HepG2 (cell line): ENCODE data around the gene XRCC5. TPM values are rescaled to one million over a fixed set of nuclear protein-coding genes. Genes with fewer than 3 reads are reported as not detected.
A peak's percentile ranks its signal among the peaks of the same experiment; 100 is the strongest.

Experiments used
- AGO1 ChIP-seq: fragments of 200-400 bp; formaldehyde crosslinking; IDR thresholded peaks from 2 replicates; pipeline ENCODE4 v1.6.1; 2017; ENCODE audit warnings: mild to moderate bottlenecking, low read depth, low read length, moderate library complexity; ENCODE audit not compliant: poor library complexity, severe bottlenecking
- CBFB ChIP-seq: sonication (generic); formaldehyde crosslinking; IDR thresholded peaks from 2 replicates; pipeline ENCODE4 v1.4.0; 2020; ENCODE audit warnings: missing genetic modification reagents
- DPF2 ChIP-seq: sonication (generic); formaldehyde crosslinking; IDR thresholded peaks from 2 replicates; pipeline ENCODE4 v1.4.0; 2020; ENCODE audit warnings: mild to moderate bottlenecking, low read depth, missing genetic modification reagents, borderline replicate concordance
- GTF2F1 ChIP-seq: fragments of 150-350 bp; IDR thresholded peaks from 2 replicates; pipeline ENCODE4 v1.6.1; 2014; ENCODE audit warnings: low read length
- MXI1 ChIP-seq: IDR thresholded peaks from 3 replicates; pipeline ENCODE4 v1.6.1; 2012; ENCODE audit warnings: low read depth, low read length, inconsistent platforms, borderline replicate concordance
- NONO ChIP-seq, 2 experiments: fragments of 450-650 bp in 1 of 2; sonication (generic) in 1 of 2; formaldehyde crosslinking in 1 of 2; IDR thresholded peaks in 1 of 2; conservative IDR thresholded peaks in 1 of 2; 2 replicates each; pipeline versions ENCODE4 v1.6.1 to v1.8.0; 2017 to 2022; ENCODE audit warnings: mild to moderate bottlenecking in 1 of 2, missing genetic modification reagents in 1 of 2, moderate library complexity in 1 of 2
- NR0B2 ChIP-seq: sonication (generic); formaldehyde crosslinking; IDR thresholded peaks from 2 replicates; pipeline ENCODE4 v1.4.0; 2020; ENCODE audit warnings: mild to moderate bottlenecking, missing genetic modification reagents
- POLR2AphosphoS5 ChIP-seq: IDR thresholded peaks from 2 replicates; pipeline ENCODE4 v1.6.1; 2012; ENCODE audit warnings: low read depth, low read length
- ZC3H13 ChIP-seq: sonication (generic); formaldehyde crosslinking; IDR thresholded peaks from 2 replicates; pipeline ENCODE4 v1.8.1; 2023; ENCODE audit warnings: mild to moderate bottlenecking, missing genetic modification reagents, moderate library complexity
- ZNF10 ChIP-seq: sonication (generic); formaldehyde crosslinking; IDR thresholded peaks from 2 replicates; pipeline ENCODE4 v1.4.0; 2020; ENCODE audit warnings: mild to moderate bottlenecking, low read depth, missing genetic modification reagents, borderline replicate concordance
- ZNF607 ChIP-seq: sonication (generic); formaldehyde crosslinking; IDR thresholded peaks from 2 replicates; pipeline ENCODE4 v1.5.1; 2020; ENCODE audit warnings: missing genetic modification reagents, mild to moderate bottlenecking, borderline replicate concordance
- ZNF713 ChIP-seq: sonication (generic); formaldehyde crosslinking; IDR thresholded peaks from 2 replicates; pipeline ENCODE4 v1.4.0; 2020; ENCODE audit warnings: mild to moderate bottlenecking, missing genetic modification reagents
- ZNF720 ChIP-seq: sonication (generic); formaldehyde crosslinking; IDR thresholded peaks from 2 replicates; pipeline ENCODE4 v1.4.0; 2020; ENCODE audit warnings: missing genetic modification reagents
- polyA plus RNA-seq, 8 experiments: library from polyadenylated mRNA; depleted of rRNA in 3 of 8; stranded (reverse) in 7 of 8; unstranded in 1 of 8; fragments of >200 nt; fragmentation: Illumina TruSeq in 4 of 8; extraction: Trizol in 4 of 8; gene quantifications; 2 replicates each; pipeline versions ENCODE4 v1.2.1 to v1.2.3, GENCODE V29; 2011 to 2016; ENCODE audit warnings: low read depth in 4 of 8, missing spikeins in 1 of 8, mixed read lengths in 1 of 8; ENCODE audit not compliant: insufficient read depth in 1 of 8
- total RNA-seq, 5 experiments: library from RNA; depleted of rRNA; stranded (reverse); fragments of >200 nt; fragmentation: Illumina TruSeq; extraction: Trizol; gene quantifications; 2 replicates each; pipeline ENCODE4 v1.2.3, GENCODE V29; 2016; ENCODE audit warnings: low read depth in 1 of 5
- TF ChIP-seq, protein P1 (sequence below): sonication (generic); formaldehyde crosslinking; IDR thresholded peaks from 2 replicates; pipeline ENCODE4 v1.5.1; 2020; ENCODE audit warnings: mild to moderate bottlenecking, missing genetic modification reagents, moderate library complexity
- TF ChIP-seq, protein P2 (sequence below): sonication (generic); formaldehyde crosslinking; IDR thresholded peaks from 2 replicates; pipeline ENCODE4 v1.4.0; 2020; ENCODE audit warnings: mild to moderate bottlenecking, low read depth, missing genetic modification reagents
- TF ChIP-seq, protein P3 (sequence below): sonication (generic); formaldehyde crosslinking; IDR thresholded peaks from 2 replicates; pipeline ENCODE4 v1.8.0; 2022; ENCODE audit warnings: mild to moderate bottlenecking, missing genetic modification reagents; ENCODE audit not compliant: insufficient replicate concordance
- TF ChIP-seq, protein P4 (sequence below): sonication (generic); formaldehyde crosslinking; IDR thresholded peaks from 2 replicates; pipeline ENCODE4 v1.5.1; 2020; ENCODE audit warnings: mild to moderate bottlenecking, moderate library complexity, missing genetic modification reagents

The XRCC5 gene
- total and polyA plus RNA-seq, 2 of the 13 experiments (the other 11 are each of a cell fraction or from before 2014, with no cell fraction given) = 264 to 454 TPM

DNA sequence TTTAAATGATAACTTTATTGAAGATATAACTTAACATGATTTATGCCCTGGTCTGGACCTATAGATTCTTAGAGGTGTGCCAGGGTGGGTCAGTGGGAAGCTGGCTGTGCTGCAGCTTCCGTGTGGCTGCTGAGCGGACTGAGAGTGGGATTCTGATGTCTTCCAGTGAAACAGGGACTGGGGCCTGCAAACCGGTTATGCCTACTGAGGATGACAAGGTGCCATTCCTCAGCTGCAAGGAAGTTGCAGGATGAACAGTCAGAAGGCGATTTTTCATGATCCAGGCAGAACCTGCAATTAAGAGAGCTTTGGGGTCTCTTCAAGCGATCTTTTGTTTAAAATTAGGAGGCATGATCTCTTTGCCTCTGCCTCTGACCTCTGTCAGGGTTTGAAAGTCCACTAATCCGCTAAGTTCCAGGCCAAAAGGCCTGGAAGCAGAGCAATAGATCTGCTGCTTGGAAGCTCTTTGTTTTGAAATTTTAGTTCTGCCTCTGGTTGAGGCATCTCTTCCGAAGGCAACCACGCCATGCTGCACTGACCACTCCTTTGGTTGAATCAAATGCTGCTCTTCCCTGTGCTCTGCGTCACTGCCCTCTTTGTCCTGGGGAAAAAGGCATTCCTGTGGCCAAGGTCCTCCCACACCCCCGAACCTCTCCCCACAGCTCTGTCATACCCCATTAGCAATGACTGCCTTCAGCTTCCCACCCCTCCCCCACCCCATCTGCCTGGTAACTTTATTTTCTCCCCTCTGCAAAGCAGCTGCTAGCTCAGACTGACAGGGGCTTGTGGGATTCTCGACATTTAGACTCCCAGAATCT is 25.5 kb upstream of the XRCC5 start (continued):
- TF ChIP-seq, protein P1, sequence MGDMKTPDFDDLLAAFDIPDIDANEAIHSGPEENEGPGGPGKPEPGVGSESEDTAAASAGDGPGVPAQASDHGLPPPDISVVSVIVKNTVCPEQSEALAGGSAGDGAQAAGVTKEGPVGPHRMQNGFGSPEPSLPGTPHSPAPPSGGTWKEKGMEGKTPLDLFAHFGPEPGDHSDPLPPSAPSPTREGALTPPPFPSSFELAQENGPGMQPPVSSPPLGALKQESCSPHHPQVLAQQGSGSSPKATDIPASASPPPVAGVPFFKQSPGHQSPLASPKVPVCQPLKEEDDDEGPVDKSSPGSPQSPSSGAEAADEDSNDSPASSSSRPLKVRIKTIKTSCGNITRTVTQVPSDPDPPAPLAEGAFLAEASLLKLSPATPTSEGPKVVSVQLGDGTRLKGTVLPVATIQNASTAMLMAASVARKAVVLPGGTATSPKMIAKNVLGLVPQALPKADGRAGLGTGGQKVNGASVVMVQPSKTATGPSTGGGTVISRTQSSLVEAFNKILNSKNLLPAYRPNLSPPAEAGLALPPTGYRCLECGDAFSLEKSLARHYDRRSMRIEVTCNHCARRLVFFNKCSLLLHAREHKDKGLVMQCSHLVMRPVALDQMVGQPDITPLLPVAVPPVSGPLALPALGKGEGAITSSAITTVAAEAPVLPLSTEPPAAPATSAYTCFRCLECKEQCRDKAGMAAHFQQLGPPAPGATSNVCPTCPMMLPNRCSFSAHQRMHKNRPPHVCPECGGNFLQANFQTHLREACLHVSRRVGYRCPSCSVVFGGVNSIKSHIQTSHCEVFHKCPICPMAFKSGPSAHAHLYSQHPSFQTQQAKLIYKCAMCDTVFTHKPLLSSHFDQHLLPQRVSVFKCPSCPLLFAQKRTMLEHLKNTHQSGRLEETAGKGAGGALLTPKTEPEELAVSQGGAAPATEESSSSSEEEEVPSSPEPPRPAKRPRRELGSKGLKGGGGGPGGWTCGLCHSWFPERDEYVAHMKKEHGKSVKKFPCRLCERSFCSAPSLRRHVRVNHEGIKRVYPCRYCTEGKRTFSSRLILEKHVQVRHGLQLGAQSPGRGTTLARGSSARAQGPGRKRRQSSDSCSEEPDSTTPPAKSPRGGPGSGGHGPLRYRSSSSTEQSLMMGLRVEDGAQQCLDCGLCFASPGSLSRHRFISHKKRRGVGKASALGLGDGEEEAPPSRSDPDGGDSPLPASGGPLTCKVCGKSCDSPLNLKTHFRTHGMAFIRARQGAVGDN (CRISPR knock-in tag) = peak; percentile 49
- TF ChIP-seq, protein P2, sequence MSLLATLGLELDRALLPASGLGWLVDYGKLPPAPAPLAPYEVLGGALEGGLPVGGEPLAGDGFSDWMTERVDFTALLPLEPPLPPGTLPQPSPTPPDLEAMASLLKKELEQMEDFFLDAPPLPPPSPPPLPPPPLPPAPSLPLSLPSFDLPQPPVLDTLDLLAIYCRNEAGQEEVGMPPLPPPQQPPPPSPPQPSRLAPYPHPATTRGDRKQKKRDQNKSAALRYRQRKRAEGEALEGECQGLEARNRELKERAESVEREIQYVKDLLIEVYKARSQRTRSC (CRISPR knock-in tag) = 0 out of 2 replicates have a peak, but pooled peaks have one; percentile 22
- TF ChIP-seq ZNF720 (no peak), DPF2 (CRISPR knock-in tag) (no peak), MXI1 (peak; percentile 55; the same call in 1 of the 3 replicates), ZNF10 (CRISPR knock-in tag) (no peak), NONO (IDR thresholded peaks at IDR 0.05) (no peak), NONO (CRISPR knock-in tag; conservative IDR thresholded peaks at IDR 0.05) (0 out of 2 replicates have a peak, but pooled peaks have one; percentile 20), CBFB (CRISPR knock-in tag) (no peak), POLR2AphosphoS5 (no peak; the same call in 1 of the 2 replicates), ZNF607 (no peak), GTF2F1 (no peak), AGO1 (no peak), NR0B2 (peak; percentile 43; the same call in 1 of the 2 replicates), ZC3H13 (CRISPR knock-in tag) (no peak), ZNF713 (no peak)
- TF ChIP-seq, protein P3, sequence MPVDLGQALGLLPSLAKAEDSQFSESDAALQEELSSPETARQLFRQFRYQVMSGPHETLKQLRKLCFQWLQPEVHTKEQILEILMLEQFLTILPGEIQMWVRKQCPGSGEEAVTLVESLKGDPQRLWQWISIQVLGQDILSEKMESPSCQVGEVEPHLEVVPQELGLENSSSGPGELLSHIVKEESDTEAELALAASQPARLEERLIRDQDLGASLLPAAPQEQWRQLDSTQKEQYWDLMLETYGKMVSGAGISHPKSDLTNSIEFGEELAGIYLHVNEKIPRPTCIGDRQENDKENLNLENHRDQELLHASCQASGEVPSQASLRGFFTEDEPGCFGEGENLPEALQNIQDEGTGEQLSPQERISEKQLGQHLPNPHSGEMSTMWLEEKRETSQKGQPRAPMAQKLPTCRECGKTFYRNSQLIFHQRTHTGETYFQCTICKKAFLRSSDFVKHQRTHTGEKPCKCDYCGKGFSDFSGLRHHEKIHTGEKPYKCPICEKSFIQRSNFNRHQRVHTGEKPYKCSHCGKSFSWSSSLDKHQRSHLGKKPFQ (CRISPR knock-in tag) = no peak
- TF ChIP-seq, protein P4, sequence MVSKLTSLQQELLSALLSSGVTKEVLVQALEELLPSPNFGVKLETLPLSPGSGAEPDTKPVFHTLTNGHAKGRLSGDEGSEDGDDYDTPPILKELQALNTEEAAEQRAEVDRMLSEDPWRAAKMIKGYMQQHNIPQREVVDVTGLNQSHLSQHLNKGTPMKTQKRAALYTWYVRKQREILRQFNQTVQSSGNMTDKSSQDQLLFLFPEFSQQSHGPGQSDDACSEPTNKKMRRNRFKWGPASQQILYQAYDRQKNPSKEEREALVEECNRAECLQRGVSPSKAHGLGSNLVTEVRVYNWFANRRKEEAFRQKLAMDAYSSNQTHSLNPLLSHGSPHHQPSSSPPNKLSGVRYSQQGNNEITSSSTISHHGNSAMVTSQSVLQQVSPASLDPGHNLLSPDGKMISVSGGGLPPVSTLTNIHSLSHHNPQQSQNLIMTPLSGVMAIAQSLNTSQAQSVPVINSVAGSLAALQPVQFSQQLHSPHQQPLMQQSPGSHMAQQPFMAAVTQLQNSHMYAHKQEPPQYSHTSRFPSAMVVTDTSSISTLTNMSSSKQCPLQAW (CRISPR knock-in tag) = 0 out of 2 replicates have a peak, but pooled peaks have one; percentile 20
